Common myeloid progenitor, CD34-positive (primary cell): ENCODE measurements around the gene NEK9.

ENCODE experiments used
- CTCF ChIA-PET: fragments of 350-600 bp; sonication (Branson Sonifier 250); formaldehyde crosslinking; loops from one replicate; lab custom pipeline; 2021; ENCODE audit warnings: antibody characterized with exemption; lab: Charles Lee
- POLR2A ChIA-PET: fragments of 350-600 bp; sonication (Branson Sonifier 250); formaldehyde crosslinking; loops from one replicate; lab custom pipeline; 2021; ENCODE audit warnings: antibody characterized with exemption; lab: Charles Lee
- DNase-seq, 3 donors: peaks; one replicate each; pipeline versions ENCODE4 v3.0.0 to v3.0.0-alpha.2; 2013
- H3K27ac ChIP-seq, 2 experiments: 1 replicate in 1 of 2; 2 replicates in 1 of 2; pipeline ENCODE4 v1.7.0; 2013; ENCODE audit warnings: inconsistent platforms in 2 of 2, low read length in 2 of 2, mild to moderate bottlenecking in 2 of 2, low read depth in 1 of 2, moderate library complexity in 1 of 2; ENCODE audit not compliant: severe bottlenecking in 2 of 2, insufficient read depth in 1 of 2, poor library complexity in 1 of 2
- H3K27me3 ChIP-seq, 5 experiments: replicated peaks in 2 of 5; 1 replicate in 3 of 5; 2 replicates in 2 of 5; pipeline versions ENCODE4 v1.6.1 to v1.7.0; 2013; ENCODE audit warnings: low read length in 4 of 5, mild to moderate bottlenecking in 2 of 5, moderate library complexity in 2 of 5, inconsistent platforms in 1 of 5; ENCODE audit not compliant: insufficient read depth in 5 of 5, control insufficient read depth in 4 of 5
- H3K36me3 ChIP-seq, 4 experiments: 1 replicate in 2 of 4; 2 replicates in 2 of 4; pipeline versions ENCODE4 v1.6.1 to v1.7.0; 2013; ENCODE audit warnings: low read length in 3 of 4, control low read depth in 1 of 4, mild to moderate bottlenecking in 1 of 4; ENCODE audit not compliant: control insufficient read depth in 4 of 4, insufficient read depth in 4 of 4
- H3K4me1 ChIP-seq, 4 experiments: 1 replicate in 3 of 4; 2 replicates in 1 of 4; pipeline versions ENCODE4 v1.6.1 to v1.7.1; 2013; ENCODE audit warnings: low read length in 3 of 4, mild to moderate bottlenecking in 3 of 4, control low read depth in 1 of 4, inconsistent platforms in 1 of 4, moderate library complexity in 1 of 4; ENCODE audit not compliant: control insufficient read depth in 4 of 4, insufficient read depth in 4 of 4; ENCODE audit errors: control extremely low read depth in 1 of 4
- H3K4me3 ChIP-seq, 7 experiments: 1 replicate in 4 of 7; 2 replicates in 3 of 7; pipeline versions ENCODE4 v1.5.1 to v1.7.0; 2013; ENCODE audit warnings: mild to moderate bottlenecking in 7 of 7, low read length in 6 of 7, moderate library complexity in 6 of 7, inconsistent platforms in 2 of 7, low read depth in 2 of 7, control low read depth in 1 of 7; ENCODE audit not compliant: insufficient read depth in 4 of 7, control insufficient read depth in 1 of 7; ENCODE audit errors: extremely low read depth in 1 of 7
- H3K9me3 ChIP-seq, 5 experiments: 1 replicate in 4 of 5; 2 replicates in 1 of 5; pipeline versions ENCODE4 v1.6.1 to v1.7.1; 2013; ENCODE audit warnings: low read length in 4 of 5, mild to moderate bottlenecking in 2 of 5, inconsistent platforms in 1 of 5, low read depth in 1 of 5, moderate library complexity in 1 of 5; ENCODE audit not compliant: control insufficient read depth in 4 of 5, insufficient read depth in 2 of 5; ENCODE audit errors: control extremely low read depth in 1 of 5
- WGBS: methylation state at CpG from one replicate; pipeline ENCODE4 v1.1.5; 2013; ENCODE audit not compliant: insufficient coverage; 5-methylcytosine and 5-hydroxymethylcytosine counted together

The NEK9 gene

GRCh38 chr14:75167325-75167724 is 40.5 kb upstream of the NEK9 start:
- Histone ChIP-seq H3K4me1 (peaks cover 0 to 4% (median 0%) of the 10 kb centered on the region in 4 experiments), H3K27ac (no peak overlapping the region), H3K4me3 (no peak overlapping the region), H3K9me3 (no peaks in the 10 kb centered on the region), H3K27me3 (no peaks in the 10 kb centered on the region), H3K36me3 (peaks cover 0 to 10% (median under 1%) of the 10 kb centered on the region in 4 experiments)
- ChIA-PET CTCF (interaction anchor here (1.1 to 1.9 kb wide), 5 partner anchors 9 to 133 kb away, joined by 3 to 5 read pairs (median 4); no protein-coding TSS in a partner anchor), POLR2A (no interaction called here)
- DNase-seq = no peak
- no CpG with 5 or more reads among the region's 2 CpGs for WGBS

DNA sequence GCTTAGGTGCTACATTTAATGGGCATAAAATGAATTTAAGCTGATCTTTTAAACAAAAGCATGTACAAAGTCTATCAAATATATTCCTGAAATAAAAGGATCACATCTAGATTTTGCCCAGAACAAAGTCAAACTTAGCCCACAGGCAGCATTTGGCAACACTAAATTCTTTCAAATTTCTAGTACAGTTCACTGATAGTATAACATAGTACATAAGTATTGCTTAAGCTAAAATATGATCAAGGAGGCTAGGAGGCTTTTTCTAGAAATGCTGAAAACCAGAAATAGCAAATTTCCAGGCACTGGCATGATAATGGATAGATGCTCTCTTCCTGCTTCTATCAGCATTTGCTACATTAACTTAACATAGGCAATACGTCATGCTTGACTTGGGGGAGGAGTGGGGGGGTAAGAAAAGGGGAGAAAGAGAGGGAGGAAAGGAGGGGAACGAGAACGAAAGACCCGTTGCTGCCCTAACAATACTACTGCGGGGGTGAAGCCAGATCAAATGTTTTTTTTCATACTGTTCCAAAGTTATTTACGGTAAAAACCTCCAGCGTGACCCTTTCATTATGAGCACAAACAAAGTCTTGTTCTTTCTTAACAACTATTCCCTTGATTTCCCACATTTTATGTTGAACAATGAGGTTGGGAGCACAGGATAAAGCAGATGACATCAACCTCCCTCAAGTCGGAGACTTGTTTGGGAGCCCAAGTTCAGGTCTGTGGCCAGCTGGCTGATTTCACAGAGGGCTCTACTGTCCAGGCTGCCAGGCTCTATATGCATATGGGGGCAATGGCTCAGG is 38.9 kb upstream of the NEK9 start:
- peaks cover 0 to 7% (median under 1%) of the 10 kb centered on the region in 4 experiments for H3K36me3 ChIP-seq
- POLR2A ChIA-PET = no interaction called here
- H3K4me3 ChIP-seq = no peak overlapping the region
- no peak for DNase-seq
- WGBS = no CpG with 5 or more reads among the region's 8 CpGs
- H3K4me1 ChIP-seq = peaks cover 0 to 11% (median under 1%) of the 10 kb centered on the region in 4 experiments
- CTCF ChIA-PET = interaction anchor here (0.5 to 0.9 kb wide), 2 partner anchors 10 to 34 kb away, joined by 3 read pairs; no protein-coding TSS in a partner anchor
- H3K9me3 ChIP-seq = no peaks in the 10 kb centered on the region
- H3K27ac ChIP-seq = no peak overlapping the region
- no peaks in the 10 kb centered on the region for H3K27me3 ChIP-seq

DNA sequence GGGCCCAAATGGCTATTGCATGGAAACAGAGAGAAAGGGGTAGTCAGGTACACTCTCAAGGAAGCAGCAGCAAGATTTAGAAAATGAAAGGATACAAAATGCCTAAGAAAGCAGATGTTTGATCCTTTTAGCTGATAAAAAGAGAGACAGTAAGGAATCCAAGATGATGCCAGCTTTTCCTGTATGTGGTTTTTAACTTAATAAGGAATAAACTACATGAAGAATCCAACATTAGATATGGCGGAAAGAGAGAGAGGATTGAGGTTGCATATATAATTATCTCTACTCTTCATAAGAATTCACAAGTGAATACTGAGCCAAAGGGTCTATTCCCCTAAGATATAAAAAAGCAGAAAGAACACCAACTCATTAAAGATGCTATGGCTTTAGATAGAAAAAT is 38.0 kb upstream of the NEK9 start:
- DNase-seq = no peak
- Histone ChIP-seq H3K4me1 (peaks cover 0 to 9% (median 2%) of the 10 kb centered on the region in 4 experiments), H3K4me3 (no peak overlapping the region), H3K27ac (no peak overlapping the region), H3K36me3 (peaks cover 0 to 7% (median 0%) of the 10 kb centered on the region in 4 experiments), H3K9me3 (no peaks in the 10 kb centered on the region), H3K27me3 (no peaks in the 10 kb centered on the region)
- CTCF ChIA-PET = interaction anchor here (0.5 to 1.2 kb wide), 3 partner anchors 9 to 33 kb away, joined by 3 to 5 read pairs (median 3); no protein-coding TSS in a partner anchor
- WGBS = no CpG with 5 or more reads among the region's 1 CpG
- POLR2A ChIA-PET = no interaction called here

GRCh38 chr14:75163677-75164076 is 36.8 kb upstream of the NEK9 start:
- DNase-seq = no peak

GRCh38 chr14:75162631-75163030 is 35.8 kb upstream of the NEK9 start:
- CTCF ChIA-PET = interaction anchor here (0.6 to 1.1 kb wide), 2 partner anchors 91 to 393 kb away, joined by 3 read pairs; no protein-coding TSS in a partner anchor
- no peaks in the 10 kb centered on the region for H3K9me3 ChIP-seq
- H3K27ac ChIP-seq = no peak overlapping the region
- H3K4me3 ChIP-seq = no peak overlapping the region
- peaks cover 0 to 13% (median 5%) of the 10 kb centered on the region in 4 experiments for H3K4me1 ChIP-seq
- POLR2A ChIA-PET = no interaction called here
- no peaks in the 10 kb centered on the region for H3K27me3 ChIP-seq
- DNase-seq = no peak
- WGBS = 100% methylated on average over 2 of the region's 3 CpGs
- H3K36me3 ChIP-seq = peaks cover 0 to 7% (median 0%) of the 10 kb centered on the region in 4 experiments

More at GRCh38 chr14:75163677-75164076, 36.8 kb upstream of the NEK9 start:
- H3K36me3 ChIP-seq = peaks cover 0 to 7% (median 0%) of the 10 kb centered on the region in 4 experiments
- no peak overlapping the region for H3K4me3 ChIP-seq
- no peak overlapping the region for H3K27ac ChIP-seq
- H3K27me3 ChIP-seq = no peaks in the 10 kb centered on the region
- POLR2A ChIA-PET = interaction anchor here (0.6 kb wide), 1 partner anchor 95 kb away, joined by 6 read pairs; no protein-coding TSS in a partner anchor
- peaks cover 0 to 13% (median 5%) of the 10 kb centered on the region in 4 experiments for H3K4me1 ChIP-seq
- H3K9me3 ChIP-seq = no peaks in the 10 kb centered on the region
- no CpG with 5 or more reads among the region's 2 CpGs for WGBS
- CTCF ChIA-PET = interaction anchor here (0.8 to 1.3 kb wide), 4 partner anchors 10 to 90 kb away, joined by 3 to 5 read pairs (median 4); no protein-coding TSS in a partner anchor

DNA sequence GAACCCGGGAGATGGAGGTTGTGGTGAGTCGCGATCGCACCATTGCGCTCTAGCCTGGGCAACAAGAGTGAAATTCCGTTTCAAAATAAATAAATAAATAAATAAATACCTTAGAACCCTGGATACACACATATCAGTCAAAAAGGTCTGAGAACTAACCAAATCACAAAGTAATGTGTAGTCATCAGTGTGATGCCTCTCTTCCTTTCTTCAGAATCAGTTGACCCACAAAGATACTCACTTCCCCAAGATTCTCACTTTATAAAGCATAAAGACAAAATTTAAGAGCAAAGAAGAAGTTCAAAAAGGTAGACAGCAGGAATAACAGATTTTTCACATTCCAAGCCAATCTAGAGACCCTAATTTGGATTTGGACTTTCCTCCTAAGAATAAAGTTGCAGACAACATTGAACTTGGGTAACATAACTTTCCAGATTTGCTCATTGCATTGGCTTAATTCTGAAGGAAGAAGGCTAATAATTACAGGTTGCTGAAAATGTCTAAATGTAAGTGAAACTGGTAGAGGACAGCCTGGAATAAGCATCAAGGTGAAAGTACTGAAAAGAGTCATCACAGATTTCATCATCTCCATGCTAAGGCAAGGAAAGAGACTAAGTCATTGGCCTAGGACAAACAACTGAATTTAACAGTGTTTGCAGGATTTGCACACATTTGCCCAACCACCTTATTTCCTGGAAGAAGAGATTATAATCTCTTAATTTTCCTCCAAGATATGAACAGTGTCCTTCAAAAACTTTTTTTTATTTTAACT is 32.2 kb upstream of the NEK9 start:
- ChIA-PET POLR2A (no interaction called here), CTCF (interaction anchor here (1.1 to 1.6 kb wide), 3 partner anchors 9 to 128 kb away, joined by 3 to 5 read pairs (median 3); no protein-coding TSS in a partner anchor)
- DNase-seq = no peak
- H3K4me3 ChIP-seq = no peak overlapping the region
- no peaks in the 10 kb centered on the region for H3K27me3 ChIP-seq
- H3K27ac ChIP-seq = no peak overlapping the region
- H3K36me3 ChIP-seq = peaks cover 0 to 7% (median 0%) of the 10 kb centered on the region in 4 experiments
- no peaks in the 10 kb centered on the region for H3K9me3 ChIP-seq
- no CpG with 5 or more reads among the region's 6 CpGs for WGBS
- H3K4me1 ChIP-seq = peaks cover 3 to 19% (median 10%) of the 10 kb centered on the region in 4 experiments
